NOMO-1 (cell line): Measurements from ENCODE around the gene HS6ST3.

Experiments used
- DNase-seq, 2 experiments: peaks; one replicate each; lab custom pipeline; 2025; ENCODE audit not compliant: unreplicated experiment in 2 of 2; lab: John Stamatoyannopoulos, UW

Gene HS6ST3

GRCh38 chr13:96862999-96863398, 773.1 kb downstream of the HS6ST3 start:
- DNase-seq: no peak

- no peak for DNase-seq
These were observed 781.6 kb downstream of the HS6ST3 start for GRCh38 chr13:96871469-96871868.

- no peak for DNase-seq
These were observed 790.5 kb downstream of the HS6ST3 start for GRCh38 chr13:96880419-96880818.
